ENCODE results near the gene RNF25.

- TF ChIP-seq POLR2A (IDR thresholded peaks at IDR 0.05; ENCODE audit: low read length) = no peak
- TF ChIP-seq SMC3 (IDR thresholded peaks at IDR 0.05) = no peak
- no peak for TF ChIP-seq CTCF (IDR thresholded peaks at IDR 0.05)
- no peak for TF ChIP-seq REST (IDR thresholded peaks at IDR 0.05)
Measured at GRCh38 chr2:218659988-218660358, 11.8 kb downstream of the RNF25 start.

Data from A549 (cell line).